ENCODE measurements around the gene ZNF425.

Gene ZNF425

DNA sequence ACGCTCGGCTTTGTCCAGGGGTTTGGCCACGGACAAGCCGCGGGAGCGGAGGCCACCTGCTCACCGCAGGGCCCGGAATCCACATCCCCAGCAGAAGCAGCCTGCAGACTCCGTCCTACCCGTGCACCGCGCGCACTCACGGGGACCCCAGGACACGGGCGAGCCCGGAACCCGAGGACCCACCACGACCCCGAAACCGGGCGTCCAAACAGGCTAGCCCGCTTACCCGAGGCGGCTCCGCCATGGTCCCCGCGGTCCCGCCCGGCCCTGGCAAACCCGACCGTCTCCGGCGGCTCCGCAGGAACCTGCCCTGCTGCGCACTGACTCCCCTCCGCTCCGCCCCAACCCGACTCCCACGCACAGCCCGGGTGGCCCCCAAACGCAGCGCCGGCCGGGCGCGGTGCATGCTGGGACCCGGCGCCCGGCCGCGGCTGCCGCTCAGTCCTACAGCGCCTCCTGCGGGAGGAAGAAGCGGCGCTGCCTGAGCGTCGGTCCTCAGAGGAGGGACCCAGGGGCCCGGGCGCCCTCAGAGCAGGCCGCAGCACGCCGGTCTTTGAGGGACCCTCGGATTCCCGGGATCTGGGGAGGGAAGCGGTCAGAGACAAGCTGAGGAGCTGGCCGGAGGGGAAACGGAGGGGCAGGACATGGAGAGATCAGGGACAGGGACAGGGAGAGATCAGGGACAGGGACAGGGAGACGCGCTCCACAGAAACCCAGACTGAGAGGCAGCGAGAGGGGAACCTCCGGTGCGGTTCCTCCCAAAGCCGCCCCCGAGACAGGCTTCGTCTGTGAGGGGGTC, 35.5 kb downstream of the ZNF425 start, which contains the start of gene ZNF786:
TSS of gene ZNF786 (minus strand) at position 322 of the 799 bp plus-strand sequence. CDS start at position 244, 78 bp downstream.
- DNase-seq (ENCODE audit: low read depth, low spot score) = peak; percentile 24
- Histone ChIP-seq H3K4me3 (peak within 1 kb of the TSS; percentile 92), H3K27ac (peak within 1 kb of the TSS; percentile 45; the same call in 1 of the 2 replicates), H3K36me3 (ENCODE audit: insufficient read depth, low read length) (peaks cover 23% of the 10 kb centered on the region), H3K9ac (ENCODE audit: insufficient read length) (peak within 1 kb of the TSS; percentile 84), H3K9me3 (ENCODE audit: low read depth, low read length) (no peaks in the 10 kb centered on the region)
- TF ChIP-seq EZH2 (IDR thresholded peaks at IDR 0.05) (no peak), POLR2AphosphoS5 (IDR thresholded peaks at IDR 0.05; ENCODE audit: borderline replicate concordance, low read depth, low read length) (peak; percentile 91; the same call in 1 of the 2 replicates), FOXP2 (optimal IDR thresholded peaks at IDR 0.05; ENCODE audit: control extremely low read depth, extremely low read length, insufficient read depth) (peak; percentile 82)

GRCh38 chr7:149087376-149087775, 38.7 kb downstream of the ZNF425 start:
- H3K27ac ChIP-seq = no peak overlapping the region
- TF ChIP-seq FOXP2 (optimal IDR thresholded peaks at IDR 0.05; ENCODE audit: control extremely low read depth, extremely low read length, insufficient read depth) = no peak
- TF ChIP-seq EZH2 (IDR thresholded peaks at IDR 0.05) = no peak
- no peak for TF ChIP-seq POLR2AphosphoS5 (IDR thresholded peaks at IDR 0.05; ENCODE audit: borderline replicate concordance, low read depth, low read length)
- H3K4me3 ChIP-seq = no peak overlapping the region
- no peak for DNase-seq (ENCODE audit: low read depth, low spot score)
- peaks cover 40% of the 10 kb centered on the region for H3K36me3 ChIP-seq (ENCODE audit: insufficient read depth, low read length)
- H3K9me3 ChIP-seq (ENCODE audit: low read depth, low read length) = no peaks in the 10 kb centered on the region
- no peak overlapping the region for H3K9ac ChIP-seq (ENCODE audit: insufficient read length)

DNA sequence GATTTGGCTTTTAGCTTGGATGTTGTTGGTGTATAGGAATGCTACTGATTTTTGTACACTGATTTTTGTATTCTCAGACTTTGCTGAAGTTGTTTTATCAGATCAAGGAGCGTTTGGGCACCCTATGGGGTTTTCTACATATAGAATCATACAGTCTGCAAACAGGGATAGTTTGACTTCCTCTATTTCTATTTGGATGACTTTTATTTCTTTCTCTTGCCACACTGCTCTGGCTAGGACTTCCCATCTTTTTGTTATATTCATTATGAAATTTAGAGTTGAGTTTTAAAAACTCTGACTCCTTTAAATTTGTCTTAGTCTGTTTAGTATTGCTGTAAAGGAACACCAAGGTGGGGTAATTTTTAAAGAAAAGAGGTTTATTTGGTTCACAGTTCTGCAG, 40.3 kb downstream of the ZNF425 start:
- no peak for DNase-seq (ENCODE audit: low read depth, low spot score)
- peaks cover 47% of the 10 kb centered on the region for H3K36me3 ChIP-seq (ENCODE audit: insufficient read depth, low read length)
- H3K27ac ChIP-seq = no peak overlapping the region
- no peak for TF ChIP-seq EZH2 (IDR thresholded peaks at IDR 0.05)
- TF ChIP-seq FOXP2 (optimal IDR thresholded peaks at IDR 0.05; ENCODE audit: control extremely low read depth, extremely low read length, insufficient read depth) = no peak
- no peak for TF ChIP-seq POLR2AphosphoS5 (IDR thresholded peaks at IDR 0.05; ENCODE audit: borderline replicate concordance, low read depth, low read length)
- no peak overlapping the region for H3K4me3 ChIP-seq
- no peak overlapping the region for H3K9ac ChIP-seq (ENCODE audit: insufficient read length)
- no peaks in the 10 kb centered on the region for H3K9me3 ChIP-seq (ENCODE audit: low read depth, low read length)

DNA sequence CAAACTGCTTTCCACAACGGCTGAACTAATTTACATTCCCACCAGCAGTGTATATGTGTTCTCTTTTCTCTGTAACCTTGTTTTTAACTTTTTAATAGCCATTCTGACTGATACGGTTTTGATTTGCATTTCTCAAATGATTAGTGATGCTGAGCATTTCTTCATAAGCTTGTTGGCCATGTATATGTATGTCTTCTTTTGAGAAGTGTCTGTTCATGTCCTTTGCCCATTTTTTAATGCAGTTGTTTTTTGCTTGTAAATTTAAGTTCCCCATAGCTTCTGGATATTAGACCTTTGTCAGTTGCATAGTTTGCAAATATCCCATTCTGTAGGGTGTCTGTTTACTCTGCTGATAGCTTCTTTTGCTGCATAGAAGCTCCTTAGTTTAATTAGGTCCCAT, 41.7 kb downstream of the ZNF425 start:
- Histone ChIP-seq H3K36me3 (ENCODE audit: insufficient read depth, low read length) (peaks cover 52% of the 10 kb centered on the region), H3K27ac (no peak overlapping the region), H3K9ac (ENCODE audit: insufficient read length) (no peak overlapping the region), H3K4me3 (no peak overlapping the region), H3K9me3 (ENCODE audit: low read depth, low read length) (no peaks in the 10 kb centered on the region)
- no peak for DNase-seq (ENCODE audit: low read depth, low spot score)
- TF ChIP-seq FOXP2 (optimal IDR thresholded peaks at IDR 0.05; ENCODE audit: control extremely low read depth, extremely low read length, insufficient read depth) (no peak), EZH2 (IDR thresholded peaks at IDR 0.05) (no peak), POLR2AphosphoS5 (IDR thresholded peaks at IDR 0.05; ENCODE audit: borderline replicate concordance, low read depth, low read length) (no peak)

- H3K36me3 ChIP-seq (ENCODE audit: insufficient read depth, low read length) = peaks cover 43% of the 10 kb centered on the region
- H3K27ac ChIP-seq = 0 out of 2 replicates have a peak overlapping the region, but pooled peaks have one; percentile 6
- TF ChIP-seq FOXP2 (optimal IDR thresholded peaks at IDR 0.05; ENCODE audit: control extremely low read depth, extremely low read length, insufficient read depth) = no peak
- no peak for TF ChIP-seq POLR2AphosphoS5 (IDR thresholded peaks at IDR 0.05; ENCODE audit: borderline replicate concordance, low read depth, low read length)
- no peak for TF ChIP-seq EZH2 (IDR thresholded peaks at IDR 0.05)
- no peak overlapping the region for H3K9ac ChIP-seq (ENCODE audit: insufficient read length)
- no peaks in the 10 kb centered on the region for H3K9me3 ChIP-seq (ENCODE audit: low read depth, low read length)
- no peak overlapping the region for H3K4me3 ChIP-seq
- DNase-seq (ENCODE audit: low read depth, low spot score) = no peak
Observed at GRCh38 chr7:149081914-149082313, 44.2 kb downstream of the ZNF425 start.

DNA sequence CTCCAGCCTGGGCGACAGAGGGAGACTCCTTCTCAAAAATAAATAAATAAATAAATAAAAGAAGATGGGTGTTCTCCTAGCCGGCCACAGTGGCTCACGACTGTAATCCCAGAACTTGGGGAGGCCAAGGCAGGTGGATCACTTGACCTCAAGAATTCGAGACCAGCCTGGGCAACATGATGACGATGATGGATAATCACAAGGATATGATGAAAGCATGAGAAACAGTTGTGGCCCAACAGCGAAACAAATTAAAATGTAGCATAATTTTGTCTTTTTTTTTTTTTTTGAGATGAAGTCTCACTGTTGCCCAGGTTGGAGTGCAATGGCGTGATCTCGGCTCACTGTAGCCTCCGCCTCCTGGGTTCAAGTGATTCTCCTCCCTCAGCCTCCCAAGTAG, 48.5 kb downstream of the ZNF425 start:
- Histone ChIP-seq H3K9ac (ENCODE audit: insufficient read length) (no peak overlapping the region), H3K27ac (no peak overlapping the region), H3K9me3 (ENCODE audit: low read depth, low read length) (no peaks in the 10 kb centered on the region), H3K36me3 (ENCODE audit: insufficient read depth, low read length) (peaks cover 34% of the 10 kb centered on the region), H3K4me3 (no peak overlapping the region)
- no peak for DNase-seq (ENCODE audit: low read depth, low spot score)
- TF ChIP-seq POLR2AphosphoS5 (IDR thresholded peaks at IDR 0.05; ENCODE audit: borderline replicate concordance, low read depth, low read length) (no peak), EZH2 (IDR thresholded peaks at IDR 0.05) (no peak), FOXP2 (optimal IDR thresholded peaks at IDR 0.05; ENCODE audit: control extremely low read depth, extremely low read length, insufficient read depth) (no peak)

DNA sequence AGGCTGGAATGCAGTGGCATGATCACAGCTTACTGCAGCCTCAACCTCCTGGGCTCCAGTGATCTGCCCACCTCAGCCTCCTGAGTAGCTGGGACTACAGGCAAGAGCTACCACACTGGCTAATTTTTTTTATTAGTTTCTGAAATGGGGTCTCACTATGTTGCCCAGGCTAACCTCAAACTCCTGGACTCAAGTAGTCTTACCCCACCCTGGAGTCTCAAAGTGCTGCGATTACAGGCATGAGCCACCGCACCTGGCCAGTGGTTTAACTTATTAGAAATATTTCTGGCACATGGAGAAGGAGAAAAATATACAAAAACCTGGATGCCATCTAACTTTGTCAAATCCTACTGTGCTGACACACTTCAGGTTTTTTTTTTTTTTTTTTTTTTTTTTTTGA, 50.8 kb downstream of the ZNF425 start:
- TF ChIP-seq FOXP2 (optimal IDR thresholded peaks at IDR 0.05; ENCODE audit: control extremely low read depth, extremely low read length, insufficient read depth) (no peak), POLR2AphosphoS5 (IDR thresholded peaks at IDR 0.05; ENCODE audit: borderline replicate concordance, low read depth, low read length) (no peak), EZH2 (IDR thresholded peaks at IDR 0.05) (no peak)
- no peak overlapping the region for H3K4me3 ChIP-seq
- no peak overlapping the region for H3K27ac ChIP-seq
- no peaks in the 10 kb centered on the region for H3K9me3 ChIP-seq (ENCODE audit: low read depth, low read length)
- DNase-seq (ENCODE audit: low read depth, low spot score) = no peak
- peaks cover 43% of the 10 kb centered on the region for H3K36me3 ChIP-seq (ENCODE audit: insufficient read depth, low read length)
- H3K9ac ChIP-seq (ENCODE audit: insufficient read length) = no peak overlapping the region

DNA sequence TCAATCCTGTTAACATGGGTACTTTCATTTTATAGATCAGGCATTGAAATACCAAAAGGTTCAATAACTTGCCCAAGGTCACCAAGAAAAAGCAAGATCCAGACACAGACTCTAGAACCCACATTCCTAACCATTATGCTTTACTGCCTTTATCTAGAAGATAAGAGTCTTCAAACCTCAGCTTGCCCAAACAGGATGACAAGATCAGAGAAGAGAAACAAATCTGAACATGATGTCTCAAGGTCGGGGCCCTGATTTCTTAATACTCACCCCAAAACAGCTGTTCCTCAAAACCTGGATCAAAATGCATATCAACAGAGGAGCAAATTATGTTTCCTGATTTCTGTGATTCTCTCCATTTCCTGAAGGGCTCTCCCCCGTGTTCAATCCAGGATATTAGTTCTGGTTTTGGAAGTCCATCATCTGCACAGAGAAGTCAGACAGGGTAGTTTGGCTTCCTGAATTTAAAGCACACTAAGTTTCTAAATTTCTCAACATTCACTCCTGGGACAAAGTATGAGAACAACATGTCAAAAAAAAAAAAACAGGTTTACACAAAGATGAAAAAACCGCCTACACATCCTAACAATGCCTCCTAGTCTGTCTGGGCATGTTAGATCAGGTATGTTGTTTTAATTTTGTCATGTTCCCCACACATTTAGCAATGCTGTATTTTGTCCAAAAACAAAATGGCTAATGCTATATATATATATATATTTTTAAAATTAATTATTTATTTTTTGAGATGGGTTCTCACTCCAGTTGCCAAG, 51.8 kb downstream of the ZNF425 start:
- no peak overlapping the region for H3K4me3 ChIP-seq
- H3K9ac ChIP-seq (ENCODE audit: insufficient read length) = no peak overlapping the region
- peaks cover 48% of the 10 kb centered on the region for H3K36me3 ChIP-seq (ENCODE audit: insufficient read depth, low read length)
- no peaks in the 10 kb centered on the region for H3K9me3 ChIP-seq (ENCODE audit: low read depth, low read length)
- H3K27ac ChIP-seq = no peak overlapping the region
- TF ChIP-seq EZH2 (IDR thresholded peaks at IDR 0.05) (no peak), FOXP2 (optimal IDR thresholded peaks at IDR 0.05; ENCODE audit: control extremely low read depth, extremely low read length, insufficient read depth) (no peak), POLR2AphosphoS5 (IDR thresholded peaks at IDR 0.05; ENCODE audit: borderline replicate concordance, low read depth, low read length) (no peak)
- no peak for DNase-seq (ENCODE audit: low read depth, low spot score)
